ENCODE measurements around the gene DARS1.

DARS1 gene

GRCh38 chr2:136019306-136019705 is 33.9 kb upstream of the DARS1 start:
- in situ Hi-C loops (cut with HindIII; ENCODE audit: low sequenced_read_pairs) = no loop called here
- TF ChIP-seq CTCF (IDR thresholded peaks at IDR 0.05; ENCODE audit: low read depth, low read length, missing control alignments) = no peak
- no peak overlapping the region for H3K4me3 ChIP-seq (ENCODE audit: low read depth, low read length)
- no peak for DNase-seq (ENCODE audit: low read depth)

- DNase-seq (ENCODE audit: low read depth) = no peak
- H3K4me3 ChIP-seq (ENCODE audit: low read depth, low read length) = no peak overlapping the region
- in situ Hi-C loops (cut with HindIII; ENCODE audit: low sequenced_read_pairs) = no loop called here
- TF ChIP-seq CTCF (IDR thresholded peaks at IDR 0.05; ENCODE audit: low read depth, low read length, missing control alignments) = no peak
Measured at GRCh38 chr2:136017786-136018185, 32.4 kb upstream of the DARS1 start.

- TF ChIP-seq CTCF (IDR thresholded peaks at IDR 0.05; ENCODE audit: low read depth, low read length, missing control alignments) = no peak
- H3K4me3 ChIP-seq (ENCODE audit: low read depth, low read length) = no peak overlapping the region
- in situ Hi-C loops (cut with HindIII; ENCODE audit: low sequenced_read_pairs) = no loop called here
- DNase-seq (ENCODE audit: low read depth) = no peak
Measured at GRCh38 chr2:136016836-136017235, 31.4 kb upstream of the DARS1 start.

GRCh38 chr2:136016427-136016826 is 31.0 kb upstream of the DARS1 start:
- in situ Hi-C loops (cut with HindIII; ENCODE audit: low sequenced_read_pairs) = no loop called here
- no peak for TF ChIP-seq CTCF (IDR thresholded peaks at IDR 0.05; ENCODE audit: low read depth, low read length, missing control alignments)
- H3K4me3 ChIP-seq (ENCODE audit: low read depth, low read length) = no peak overlapping the region
- DNase-seq (ENCODE audit: low read depth) = no peak

GRCh38 chr2:136015699-136016098 is 30.3 kb upstream of the DARS1 start:
- no peak for TF ChIP-seq CTCF (IDR thresholded peaks at IDR 0.05; ENCODE audit: low read depth, low read length, missing control alignments)
- no peak overlapping the region for H3K4me3 ChIP-seq (ENCODE audit: low read depth, low read length)
- DNase-seq (ENCODE audit: low read depth) = no peak
- in situ Hi-C loops (cut with HindIII; ENCODE audit: low sequenced_read_pairs) = no loop called here

- no peak for TF ChIP-seq CTCF (IDR thresholded peaks at IDR 0.05; ENCODE audit: low read depth, low read length, missing control alignments)
- no peak for DNase-seq (ENCODE audit: low read depth)
- H3K4me3 ChIP-seq (ENCODE audit: low read depth, low read length) = no peak overlapping the region
- in situ Hi-C loops (cut with HindIII; ENCODE audit: low sequenced_read_pairs) = no loop called here
Measured at GRCh38 chr2:136014411-136014810, 29.0 kb upstream of the DARS1 start.

- no peak for TF ChIP-seq CTCF (IDR thresholded peaks at IDR 0.05; ENCODE audit: low read depth, low read length, missing control alignments)
- H3K4me3 ChIP-seq (ENCODE audit: low read depth, low read length) = no peak overlapping the region
- in situ Hi-C loops (cut with HindIII; ENCODE audit: low sequenced_read_pairs) = no loop called here
- DNase-seq (ENCODE audit: low read depth) = no peak
Measured at GRCh38 chr2:136013955-136014354, 28.5 kb upstream of the DARS1 start.
